GM19193 (cell line): ENCODE data around the gene RDH12.
"Not testable (repeated sequence)": the region's sequence is repeated elsewhere in the genome, so short reads cannot be mapped to it uniquely, and the experiment has no call there.

ENCODE experiments used
- POLR2A ChIP-seq: IDR thresholded peaks from 4 replicates; pipeline ENCODE4 v1.6.1; 2011; ENCODE audit not compliant: insufficient read depth, insufficient read length; ENCODE audit errors: extremely low read depth

The RDH12 gene

GRCh38 chr14:67701492-67701891 lies at the start of gene RDH12:
Gene RDH12 (plus strand): TSS chr14:67701886. CDS start chr14:67722643, 20,757 bp downstream.
- not testable (repeated sequence) for TF ChIP-seq POLR2A

- TF ChIP-seq POLR2A = no peak
Measured at GRCh38 chr14:67652189-67652588, 49.5 kb upstream of the RDH12 start.

- no peak for TF ChIP-seq POLR2A
Measured at GRCh38 chr14:67653651-67654280, 47.9 kb upstream of the RDH12 start.

- no peak for TF ChIP-seq POLR2A
Measured at GRCh38 chr14:67663633-67664032, 38.1 kb upstream of the RDH12 start.

- TF ChIP-seq POLR2A = no peak
Measured at GRCh38 chr14:67665868-67666267, 35.8 kb upstream of the RDH12 start.

GRCh38 chr14:67666750-67667449 lies 34.8 kb upstream of the RDH12 start:
- no peak for TF ChIP-seq POLR2A

- no peak for TF ChIP-seq POLR2A
Measured at GRCh38 chr14:67668559-67668958, 33.1 kb upstream of the RDH12 start.

GRCh38 chr14:67673451-67673850 lies 28.2 kb upstream of the RDH12 start:
- TF ChIP-seq POLR2A = no peak

- no peak for TF ChIP-seq POLR2A
Measured at GRCh38 chr14:67674139-67674479, 27.6 kb upstream of the RDH12 start.

- peak; percentile 87 for TF ChIP-seq POLR2A
Measured at GRCh38 chr14:67674480-67675218, 27.0 kb upstream of the RDH12 start, which contains the start of gene VTI1B. Gene VTI1B (minus strand): TSS chr14:67674632. CDS start chr14:67674489, 143 bp downstream.

GRCh38 chr14:67675219-67675582 lies 26.5 kb upstream of the RDH12 start:
- TF ChIP-seq POLR2A = no peak

- TF ChIP-seq POLR2A = no peak
Measured at GRCh38 chr14:67679006-67679405, 22.7 kb upstream of the RDH12 start.

GRCh38 chr14:67680121-67680602 lies 21.5 kb upstream of the RDH12 start:
- no peak for TF ChIP-seq POLR2A

- TF ChIP-seq POLR2A = no peak
Measured at GRCh38 chr14:67680941-67681340, 20.7 kb upstream of the RDH12 start.

GRCh38 chr14:67683842-67684241 lies 17.8 kb upstream of the RDH12 start:
- TF ChIP-seq POLR2A = no peak
